ENCODE results near the gene SH2D1B.

GRCh38 chr1:162383091-162383490 is 28.8 kb downstream of the SH2D1B start:
- no peak for TF ChIP-seq EP300 (IDR thresholded peaks at IDR 0.05)
- no peak for TF ChIP-seq CTCF (IDR thresholded peaks at IDR 0.05)
